Measurements from ENCODE around the gene HOXA3. TPM values are rescaled to one million over a fixed set of nuclear protein-coding genes. Genes with fewer than 3 reads are reported as not detected.

Gene HOXA3
- polyA plus RNA-seq, 1 of the 3 experiments (the other 2 are of a cell fraction), result 0.15 TPM

DNA sequence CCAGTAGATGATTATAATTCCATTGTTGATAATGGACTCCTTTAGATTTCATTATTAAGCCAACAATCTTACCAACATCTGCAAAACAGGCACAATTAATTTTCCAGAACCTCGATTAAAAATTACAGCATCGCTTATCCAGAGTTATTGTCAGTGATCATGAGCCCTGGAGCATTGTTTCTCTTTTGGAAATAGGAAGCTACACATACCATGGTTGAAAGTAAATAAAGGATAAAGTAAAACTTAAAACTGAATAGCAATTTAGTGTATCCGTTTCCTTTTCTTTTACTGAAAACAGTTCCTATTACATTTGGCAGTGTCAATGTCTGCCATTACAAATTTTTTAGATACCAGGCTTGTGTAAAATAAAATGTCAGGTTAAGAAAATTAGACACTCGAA, 40.0 kb downstream of the HOXA3 start:
- DNase-seq, result no peak

More for the DNA sequence above, 40.0 kb downstream of the HOXA3 start:
- 6% methylated on average over 4 of the region's 4 CpGs for WGBS (ENCODE audit: low lambda C conversion rate)
- TF ChIP-seq POLR2AphosphoS5 (IDR thresholded peaks at IDR 0.05; ENCODE audit: low read depth, low read length) (no peak), ZBTB33 (IDR thresholded peaks at IDR 0.05; ENCODE audit: borderline replicate concordance, low read depth) (no peak), NRF1 (IDR thresholded peaks at IDR 0.05; ENCODE audit: low read depth, low read length) (no peak), FOSL2 (IDR thresholded peaks at IDR 0.05; ENCODE audit: borderline replicate concordance, low read depth) (no peak), MAX (IDR thresholded peaks at IDR 0.05; ENCODE audit: low read depth) (no peak), RXRA (IDR thresholded peaks at IDR 0.05; ENCODE audit: borderline replicate concordance, low read depth) (no peak), FOXM1 (IDR thresholded peaks at IDR 0.05; ENCODE audit: low read depth) (no peak), RFX5 (IDR thresholded peaks at IDR 0.05; ENCODE audit: low read length) (no peak), YY1 (IDR thresholded peaks at IDR 0.05; ENCODE audit: low read depth) (no peak), IRF3 (IDR thresholded peaks at IDR 0.05; ENCODE audit: low read depth, low read length) (no peak), TCF12 (IDR thresholded peaks at IDR 0.05) (no peak), TEAD4 (IDR thresholded peaks at IDR 0.05; ENCODE audit: borderline replicate concordance, insufficient read depth) (no peak), JUND (IDR thresholded peaks at IDR 0.05) (no peak), CTCF (IDR thresholded peaks at IDR 0.05) (no peak), EZH2phosphoT487 (IDR thresholded peaks at IDR 0.05; ENCODE audit: borderline replicate concordance, low read depth) (no peak)
- TF ChIP-seq, protein P1, sequence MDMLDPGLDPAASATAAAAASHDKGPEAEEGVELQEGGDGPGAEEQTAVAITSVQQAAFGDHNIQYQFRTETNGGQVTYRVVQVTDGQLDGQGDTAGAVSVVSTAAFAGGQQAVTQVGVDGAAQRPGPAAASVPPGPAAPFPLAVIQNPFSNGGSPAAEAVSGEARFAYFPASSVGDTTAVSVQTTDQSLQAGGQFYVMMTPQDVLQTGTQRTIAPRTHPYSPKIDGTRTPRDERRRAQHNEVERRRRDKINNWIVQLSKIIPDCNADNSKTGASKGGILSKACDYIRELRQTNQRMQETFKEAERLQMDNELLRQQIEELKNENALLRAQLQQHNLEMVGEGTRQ (IDR thresholded peaks at IDR 0.05; ENCODE audit: borderline replicate concordance, low read depth, low read length), result no peak
- TF ChIP-seq, protein P2, sequence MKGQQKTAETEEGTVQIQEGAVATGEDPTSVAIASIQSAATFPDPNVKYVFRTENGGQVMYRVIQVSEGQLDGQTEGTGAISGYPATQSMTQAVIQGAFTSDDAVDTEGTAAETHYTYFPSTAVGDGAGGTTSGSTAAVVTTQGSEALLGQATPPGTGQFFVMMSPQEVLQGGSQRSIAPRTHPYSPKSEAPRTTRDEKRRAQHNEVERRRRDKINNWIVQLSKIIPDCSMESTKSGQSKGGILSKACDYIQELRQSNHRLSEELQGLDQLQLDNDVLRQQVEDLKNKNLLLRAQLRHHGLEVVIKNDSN (IDR thresholded peaks at IDR 0.05; ENCODE audit: borderline replicate concordance, low read depth), result no peak
- no peak overlapping the region for H3K27ac ChIP-seq (ENCODE audit: low read depth in 2 of 2, low read length in 1 of 2)
- H4K20me1 ChIP-seq (ENCODE audit: insufficient read depth), result no peaks in the 10 kb centered on the region
- POLR2A ChIA-PET, result no interaction called here
- no peaks in the 10 kb centered on the region for H3K9me2 ChIP-seq
- H3K4me3 ChIP-seq (ENCODE audit: low read depth in 2 of 2, low read length in 1 of 2), result no peak overlapping the region
- no peak overlapping the region for H3K4me2 ChIP-seq
- peaks cover 5% of the 10 kb centered on the region for H3F3A ChIP-seq (replicated peaks; ENCODE audit: insufficient read depth)
- no peaks in the 10 kb centered on the region for H3K9me3 ChIP-seq
- no peaks in the 10 kb centered on the region for H3K79me2 ChIP-seq (ENCODE audit: insufficient read depth)
- no peak overlapping the region for H2AFZ ChIP-seq (ENCODE audit: low read depth)
- CTCF ChIA-PET, result interaction anchor here (1.1 kb wide), 1 partner anchor 36 kb away, joined by 3 read pairs; no protein-coding TSS in a partner anchor
- no peaks in the 10 kb centered on the region; a peak in 1 of 4 replicates for H3K4me1 ChIP-seq (ENCODE audit: control insufficient read depth in 1 of 2, insufficient read depth in 2 of 2, low read depth in 1 of 2, low read length in 1 of 2)
- no peaks in the 10 kb centered on the region for H3K36me3 ChIP-seq (replicated peaks in 1 of 2; ENCODE audit: control insufficient read depth in 1 of 2, insufficient read depth in 2 of 2, low read length in 1 of 2)
- peaks cover 94% of the 10 kb centered on the region for H3K27me3 ChIP-seq (ENCODE audit: insufficient read depth)
- no peak overlapping the region for H3K9ac ChIP-seq
